ENCODE results near the gene ADISSP. TPM values are rescaled to one million over a fixed set of nuclear protein-coding genes. Genes with fewer than 3 reads are reported as not detected.

ADISSP gene
- total RNA-seq, 4 donors from 2014 or later, result 11.6 to 17.0 (median 16.3) TPM

DNA sequence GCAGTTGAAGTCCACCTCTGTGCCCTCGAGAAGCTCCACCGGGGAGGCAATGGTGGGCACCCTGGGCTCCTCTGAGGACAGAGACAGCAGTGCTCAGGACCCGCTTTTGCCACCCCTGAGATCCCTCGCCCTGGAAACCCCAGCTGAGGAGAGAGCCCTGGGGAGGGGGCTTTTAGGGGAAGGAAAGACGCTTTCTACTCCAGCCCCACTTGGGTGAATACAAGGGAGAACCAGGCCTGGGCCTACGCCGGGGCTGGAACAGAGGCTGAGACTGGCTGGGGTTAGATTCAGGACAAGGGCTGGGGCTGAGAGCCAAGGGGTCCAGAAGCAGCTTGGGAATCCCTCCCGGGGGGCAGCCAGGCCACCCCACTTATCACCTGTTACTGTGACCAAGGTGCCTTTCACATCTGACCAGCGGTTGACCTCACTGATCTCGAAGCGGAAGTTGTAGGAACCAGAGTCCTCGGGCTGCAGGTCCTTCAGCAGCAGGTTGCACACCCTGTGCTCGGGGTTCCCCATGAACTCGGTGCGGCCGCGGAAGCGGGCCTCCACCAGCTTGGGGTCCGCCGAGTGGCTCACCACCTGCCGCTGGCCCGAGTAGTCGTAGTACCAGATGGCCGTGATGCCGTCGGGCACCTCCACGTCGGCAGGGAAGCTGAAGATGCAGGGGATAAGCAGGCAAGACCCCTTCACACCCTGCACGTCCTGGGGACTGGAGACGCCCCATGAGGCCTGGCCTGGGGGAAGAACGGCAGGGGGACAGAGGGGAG, 61.4 kb downstream of the ADISSP start:
- WGBS, 2 donors, result 95% methylated on average over 19 to 21 of the region's 31 CpGs

DNA sequence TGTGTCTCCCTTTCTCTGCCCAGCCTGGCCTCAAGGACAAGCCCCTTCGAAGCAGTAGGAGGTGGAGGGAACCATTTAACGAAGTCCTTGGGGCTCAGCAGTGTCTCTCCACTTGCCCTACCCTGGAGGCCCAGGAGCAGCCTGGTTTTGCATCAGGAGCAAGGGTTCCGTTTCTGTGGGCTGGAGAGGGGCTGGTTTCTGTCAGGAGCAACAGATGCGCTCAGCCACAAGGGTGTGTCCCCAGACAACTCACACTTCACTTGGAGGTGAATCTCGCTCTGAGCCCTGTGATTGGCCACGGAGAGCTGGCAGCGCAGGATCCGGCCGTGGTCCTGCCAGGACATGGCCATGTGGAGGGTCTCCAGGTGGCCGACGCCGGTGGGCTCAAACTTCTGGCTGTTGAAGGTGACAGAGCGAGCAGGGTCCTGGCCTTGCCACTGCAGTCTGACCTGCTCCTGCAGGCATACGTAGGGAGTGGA, 62.0 kb downstream of the ADISSP start:
- Histone ChIP-seq H3K36me3 (no peaks in the 10 kb centered on the region), H3K9me3 (no peaks in the 10 kb centered on the region), H3K27ac (no peak overlapping the region), H3K4me1 (peaks cover 0 to 5% of the 10 kb centered on the region in 2 donors), H3K27me3 (no peaks in the 10 kb centered on the region), H3K4me3 (replicated peaks in 1 of 3) (no peak overlapping the region)
- TF ChIP-seq POLR2A (IDR thresholded peaks at IDR 0.05), result no peak
- TF ChIP-seq, protein P1, sequence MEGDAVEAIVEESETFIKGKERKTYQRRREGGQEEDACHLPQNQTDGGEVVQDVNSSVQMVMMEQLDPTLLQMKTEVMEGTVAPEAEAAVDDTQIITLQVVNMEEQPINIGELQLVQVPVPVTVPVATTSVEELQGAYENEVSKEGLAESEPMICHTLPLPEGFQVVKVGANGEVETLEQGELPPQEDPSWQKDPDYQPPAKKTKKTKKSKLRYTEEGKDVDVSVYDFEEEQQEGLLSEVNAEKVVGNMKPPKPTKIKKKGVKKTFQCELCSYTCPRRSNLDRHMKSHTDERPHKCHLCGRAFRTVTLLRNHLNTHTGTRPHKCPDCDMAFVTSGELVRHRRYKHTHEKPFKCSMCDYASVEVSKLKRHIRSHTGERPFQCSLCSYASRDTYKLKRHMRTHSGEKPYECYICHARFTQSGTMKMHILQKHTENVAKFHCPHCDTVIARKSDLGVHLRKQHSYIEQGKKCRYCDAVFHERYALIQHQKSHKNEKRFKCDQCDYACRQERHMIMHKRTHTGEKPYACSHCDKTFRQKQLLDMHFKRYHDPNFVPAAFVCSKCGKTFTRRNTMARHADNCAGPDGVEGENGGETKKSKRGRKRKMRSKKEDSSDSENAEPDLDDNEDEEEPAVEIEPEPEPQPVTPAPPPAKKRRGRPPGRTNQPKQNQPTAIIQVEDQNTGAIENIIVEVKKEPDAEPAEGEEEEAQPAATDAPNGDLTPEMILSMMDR (IDR thresholded peaks at IDR 0.05), result no peak
- 79 to 94% methylated on average over 3 to 11 of the region's 14 CpGs for WGBS, 2 donors
- DNase-seq, result no peak
- intact Hi-C loops (cut with DNase I), result no loop called here

More for the DNA sequence above, 61.4 kb downstream of the ADISSP start:
- Histone ChIP-seq H3K9me3 (no peaks in the 10 kb centered on the region), H3K27ac (no peak overlapping the region), H3K36me3 (no peaks in the 10 kb centered on the region), H3K4me1 (peaks cover 0 to 11% of the 10 kb centered on the region in 2 donors), H3K27me3 (no peaks in the 10 kb centered on the region), H3K4me3 (replicated peaks in 1 of 3) (no peak overlapping the region)
- no peak for DNase-seq
- intact Hi-C loops (cut with DNase I), result loop anchor here (2.0 kb wide), 1 partner anchor 29 kb away; no protein-coding TSS in a partner anchor
- TF ChIP-seq POLR2A (IDR thresholded peaks at IDR 0.05), result no peak
- TF ChIP-seq, protein P1 (IDR thresholded peaks at IDR 0.05), result no peak

DNA sequence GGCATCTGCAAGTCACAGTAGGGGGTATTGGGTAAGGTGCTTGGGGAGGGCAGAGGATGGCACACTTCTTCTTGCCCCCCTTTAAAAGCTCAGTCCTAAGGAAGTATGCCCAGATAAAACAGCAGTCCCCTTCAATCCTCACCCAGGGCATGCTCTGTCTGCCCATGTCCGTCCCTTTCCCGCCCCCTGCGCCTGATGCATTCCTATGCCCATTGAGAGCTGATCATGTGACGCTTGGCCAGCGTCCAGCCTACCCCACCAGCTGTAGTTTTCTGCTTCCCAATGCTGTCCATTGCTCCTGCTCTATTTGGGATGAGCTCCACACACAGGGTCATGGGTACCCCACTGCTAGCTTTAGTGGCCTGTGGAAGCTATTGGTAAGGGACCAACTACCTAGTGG, 63.5 kb downstream of the ADISSP start:
- Histone ChIP-seq H3K4me1 (peaks cover 0 to 5% of the 10 kb centered on the region in 2 donors), H3K36me3 (no peaks in the 10 kb centered on the region), H3K4me3 (replicated peaks in 1 of 3) (no peak overlapping the region), H3K9me3 (no peaks in the 10 kb centered on the region), H3K27me3 (no peaks in the 10 kb centered on the region), H3K27ac (no peak overlapping the region)
- WGBS, 2 donors, result 63 to 73% methylated on average over 5 of the region's 5 CpGs
- TF ChIP-seq POLR2A (IDR thresholded peaks at IDR 0.05), result no peak
- TF ChIP-seq, protein P1 (IDR thresholded peaks at IDR 0.05), result no peak
- DNase-seq, result peak; percentile 18 to 34
- intact Hi-C loops (cut with DNase I), result no loop called here

Other genes with a start within 250 kb of the ADISSP start
- 1 to 10 TPM in 2 of 4 donors, under 1 TPM in 1, not detected in 1; 0.81 to 3.0 (median 3.0) TPM for gene GFRA4, start 104.4 kb downstream of the ADISSP start, total RNA-seq
- 10 to 100 TPM in 2 of 4 donors, 1 to 10 TPM in 2; 9.1 to 24.5 (median 12.6) TPM for gene ADAM33, start 85.7 kb downstream of the ADISSP start, total RNA-seq
- 1 to 10 TPM; 2.6 to 9.1 (median 5.0) TPM for gene SIGLEC1, start 55.2 kb downstream of the ADISSP start, total RNA-seq
- gene HSPA12B, start 35.1 kb downstream of the ADISSP start, total RNA-seq, result 10 to 100 TPM in 2 of 4 donors, 1 to 10 TPM in 2; 7.3 to 19.4 (median 13.1) TPM
- 1 to 10 TPM in 3 of 4 donors, under 1 TPM in 1; 0.13 to 2.5 (median 2.0) TPM for gene SPEF1, start 13.7 kb upstream of the ADISSP start, total RNA-seq
- 10 to 100 TPM; 64.8 to 94.9 (median 80.8) TPM for gene CENPB, start 19.0 kb upstream of the ADISSP start, total RNA-seq
- 10 to 100 TPM; 23.7 to 43.9 (median 27.8) TPM for gene CDC25B, start 28.6 kb upstream of the ADISSP start, total RNA-seq
- 10 to 100 TPM; 16.0 to 46.3 (median 35.0) TPM for gene AP5S1, start 52.8 kb upstream of the ADISSP start, total RNA-seq
- gene MAVS, start 79.1 kb upstream of the ADISSP start, total RNA-seq, result 10 to 100 TPM; 30.4 to 52.3 (median 39.0) TPM
- gene PANK2, start 121.6 kb upstream of the ADISSP start, total RNA-seq, result 10 to 100 TPM; 52.3 to 63.4 (median 61.4) TPM
- 10 to 100 TPM; 21.7 to 32.6 (median 30.9) TPM for gene RNF24, start 247.8 kb upstream of the ADISSP start, total RNA-seq

Measured in thyroid gland (tissue), 4 donors.